GM12878 (cell line): ENCODE results near the gene VTN. TPM values are rescaled to one million over a fixed set of nuclear protein-coding genes. Genes with fewer than 3 reads are reported as not detected.
A peak's percentile ranks its signal among the peaks of the same experiment; 100 is the strongest.

Experiments
- ATAC-seq: fragments of 200-7000 bp; cut with Tn5 transposase; 3 replicates; pipeline ENCODE4 v1.9.1; 2020; ENCODE audit warnings: mild to moderate bottlenecking, moderate library complexity
- BruUV-seq: library from RNA; stranded (reverse); fragments of 400-500 nt; replicated peaks from 2 replicates; lab custom pipeline; 2021; lab: Mats Ljungman, UMichigan
- CTCF ChIA-PET: fragments of 300-600 bp; sonication (Branson Sonifier 250); formaldehyde crosslinking; extraction: SDS; loops from one replicate; lab custom pipeline; 2021; ENCODE audit warnings: inconsistent platforms; lab: Yijun Ruan, JAX
- POLR2A ChIA-PET: fragments of 350-600 bp; formaldehyde crosslinking; extraction: SDS; loops from one replicate; lab custom pipeline; 2021; ENCODE audit warnings: inconsistent platforms; lab: Charles Lee
- RAD21 ChIA-PET: fragments of 300-600 bp; sonication (Branson Sonifier 250); formaldehyde crosslinking; loops from one replicate; lab custom pipeline; 2023; ENCODE audit warnings: antibody characterized with exemption; ENCODE audit not compliant: unreplicated experiment; lab: Charles Lee
- SMC1A ChIA-PET: fragments of 300-600 bp; sonication (Branson Sonifier 250); formaldehyde crosslinking; loops from one replicate; lab custom pipeline; 2023; ENCODE audit not compliant: unreplicated experiment, uncharacterized antibody; lab: Charles Lee
- DNase-seq: peaks from one replicate; pipeline ENCODE4 v3.0.0-alpha.2; 2011; ENCODE audit warnings: low read depth, low spot score
- FAIRE-seq: peaks from 3 replicates; lab custom pipeline; 2011; peaks lifted over from hg19 to GRCh38; lab: Jason Lieb, UNC
- H2AFZ ChIP-seq: 2 replicates; pipeline ENCODE4 v1.6.0; 2011; ENCODE audit warnings: low read depth, low read length, control low read depth; ENCODE audit not compliant: control insufficient read depth
- H3K27ac ChIP-seq: 2 replicates; pipeline ENCODE4 v1.5.1; 2011; ENCODE audit warnings: control low read depth; ENCODE audit not compliant: control insufficient read depth, insufficient read depth
- H3K27me3 ChIP-seq, 2 experiments: replicated peaks in 1 of 2; 2 replicates each; pipeline versions ENCODE4 v1.6.0 to v1.6.1; 2011; ENCODE audit warnings: low read length in 1 of 2; ENCODE audit not compliant: control insufficient read depth in 2 of 2, insufficient read depth in 2 of 2
- H3K36me3 ChIP-seq, 2 experiments: 2 replicates each; pipeline ENCODE4 v1.5.1; 2011; ENCODE audit warnings: low read length in 1 of 2; ENCODE audit not compliant: control insufficient read depth in 2 of 2, insufficient read depth in 2 of 2
- H3K4me1 ChIP-seq: 2 replicates; pipeline ENCODE4 v1.6.1; 2011; ENCODE audit warnings: mild to moderate bottlenecking, low read length, moderate library complexity, mixed read lengths; ENCODE audit not compliant: control insufficient read depth, insufficient read depth
- H3K4me2 ChIP-seq: 2 replicates; pipeline ENCODE4 v1.6.0; 2011; ENCODE audit warnings: control low read depth; ENCODE audit not compliant: control insufficient read depth, insufficient read depth
- H3K4me3 ChIP-seq: fragments of 200-600 bp; sonication (generic); 2 replicates; pipeline ENCODE4 v1.5.1; 2016
- H3K79me2 ChIP-seq: 2 replicates; pipeline ENCODE4 v1.6.0; 2011; ENCODE audit warnings: low read length; ENCODE audit not compliant: control insufficient read depth, insufficient read depth
- H3K9ac ChIP-seq: 2 replicates; pipeline ENCODE4 v1.8.0; 2011; ENCODE audit warnings: low read length, control low read depth, mixed read lengths; ENCODE audit not compliant: control insufficient read depth, insufficient read depth
- H3K9me3 ChIP-seq: replicated peaks from 3 replicates; pipeline ENCODE4 v1.5.1; 2011; ENCODE audit warnings: mild to moderate bottlenecking, low read length; ENCODE audit not compliant: control insufficient read depth, insufficient read depth
- H4K20me1 ChIP-seq: 2 replicates; pipeline ENCODE4 v1.6.0; 2011; ENCODE audit not compliant: control insufficient read depth, insufficient read depth
- ASH2L ChIP-seq: fragments of 300-600, 200-600 bp; sonication (generic); IDR thresholded peaks from 2 replicates; pipeline ENCODE4 v1.6.1; 2017; ENCODE audit warnings: low read depth, mild to moderate bottlenecking, borderline replicate concordance
- EZH2 ChIP-seq: IDR thresholded peaks from 2 replicates; pipeline ENCODE4 v1.6.1; 2012; ENCODE audit warnings: low read depth, mild to moderate bottlenecking, control low read depth, inconsistent platforms, low read length, borderline replicate concordance; ENCODE audit not compliant: control insufficient read depth
- FOS ChIP-seq: IDR thresholded peaks from 3 replicates; pipeline ENCODE4 v1.6.1; 2011; ENCODE audit warnings: borderline replicate concordance; ENCODE audit not compliant: insufficient read length; ENCODE audit errors: extremely low read depth
- HCFC1 ChIP-seq: fragments of 150-350 bp; IDR thresholded peaks from 2 replicates; pipeline ENCODE4 v1.6.1; 2014; ENCODE audit warnings: low read length
- IKZF1 ChIP-seq: fragments of 450-650 bp; conservative IDR thresholded peaks from 2 replicates; pipeline ENCODE4 v1.6.1; 2017; ENCODE audit warnings: antibody characterized with exemption, mild to moderate bottlenecking
- JUND ChIP-seq: IDR thresholded peaks from 2 replicates; pipeline ENCODE4 v1.6.1; 2012; ENCODE audit warnings: low read depth, mild to moderate bottlenecking, low read length, improper control_type of control experiment, moderate library complexity
- MYC ChIP-seq: IDR thresholded peaks from 2 replicates; pipeline ENCODE4 v1.6.1; 2011; ENCODE audit warnings: mild to moderate bottlenecking, low read length, moderate library complexity, inconsistent platforms; ENCODE audit not compliant: insufficient read depth, insufficient replicate concordance, insufficient read length, severe bottlenecking
- NRF1 ChIP-seq: conservative IDR thresholded peaks from 2 replicates; pipeline ENCODE4 v1.6.1; 2011; ENCODE audit warnings: mild to moderate bottlenecking, low read depth, low read length, improper control_type of control experiment
- PAX5 ChIP-seq: IDR thresholded peaks from 2 replicates; pipeline ENCODE4 v1.6.1; 2011; ENCODE audit warnings: low read depth, low read length, borderline replicate concordance
- POLR2A ChIP-seq: IDR thresholded peaks from 2 replicates; pipeline ENCODE4 v1.6.1; 2011; ENCODE audit warnings: low read depth, mild to moderate bottlenecking, low read length
- POLR2AphosphoS5 ChIP-seq: IDR thresholded peaks from 2 replicates; pipeline ENCODE4 v1.6.1; 2011; ENCODE audit warnings: mild to moderate bottlenecking, low read length, inconsistent platforms
- RB1 ChIP-seq: fragments of 450-650 bp; formaldehyde crosslinking; IDR thresholded peaks from 2 replicates; pipeline ENCODE4 v1.6.1; 2017; ENCODE audit warnings: mild to moderate bottlenecking, borderline replicate concordance
- SREBF1 ChIP-seq: IDR thresholded peaks from 2 replicates; pipeline ENCODE4 v1.6.1; 2012; ENCODE audit warnings: mild to moderate bottlenecking, low read length
- STAT3 ChIP-seq: IDR thresholded peaks from 2 replicates; pipeline ENCODE4 v1.6.1; 2011; ENCODE audit warnings: low read depth, low read length, improper control_type of control experiment
- ZNF24 ChIP-seq: fragments of 450-650 bp; IDR thresholded peaks from 2 replicates; pipeline ENCODE4 v1.6.1; 2017; ENCODE audit warnings: antibody characterized with exemption, mild to moderate bottlenecking
- WGBS: methylation state at CpG from one replicate; pipeline ENCODE4 v1.1.6; 2016; ENCODE audit warnings: low lambda C conversion rate; ENCODE audit not compliant: insufficient replicate concordance, insufficient coverage; ENCODE audit errors: missing lambda C conversion rate; 5-methylcytosine and 5-hydroxymethylcytosine counted together
- in situ Hi-C: fragments of 300-500 bp; cut with MboI; formaldehyde crosslinking; loops from 9 replicates; pipeline ENCODE4 v1.14.3; 2018; ENCODE audit warnings: mixed read lengths
- intact Hi-C: fragments of 100-400 bp; cut with micrococcal nuclease; formaldehyde crosslinking; loops from one replicate; pipeline ENCODE4 v1.14.2; 2022; ENCODE audit not compliant: unreplicated experiment
- polyA plus RNA-seq, 11 experiments: library from polyadenylated mRNA; depleted of rRNA in 4 of 11; unstranded in 6 of 11; stranded (reverse) in 5 of 11; fragments of >200 nt; fragmentation: Nextera tagmentation in 4 of 11; fragmentation: Illumina TruSeq in 1 of 11; extraction: Ambion mirVana in 4 of 11; extraction: Trizol in 1 of 11; gene quantifications; 1 replicate in 1 of 11; 2 replicates in 10 of 11; pipeline versions ENCODE4 v1.2.1 to v1.2.3, GENCODE V29; 2011 to 2016; ENCODE audit warnings: inconsistent platforms in 2 of 11, missing spikeins in 2 of 11, low read depth in 1 of 11
- total RNA-seq, 4 experiments: library from RNA; depleted of rRNA in 3 of 4; stranded (reverse); fragments of >200 nt in 3 of 4; fragmentation: Illumina TruSeq in 1 of 4; extraction: Trizol in 1 of 4; gene quantifications; 2 replicates each; pipeline versions ENCODE4 v1.2.1 to v1.2.3, GENCODE V29; 2013 to 2021
- TF ChIP-seq, protein P1 (sequence below): fragments of 450-650 bp; IDR thresholded peaks from 2 replicates; pipeline ENCODE4 v1.6.1; 2014; ENCODE audit warnings: mild to moderate bottlenecking
- TF ChIP-seq, protein P2 (sequence below): IDR thresholded peaks from 2 replicates; pipeline ENCODE4 v1.6.1; 2012; ENCODE audit warnings: mild to moderate bottlenecking, low read depth, low read length
- TF ChIP-seq, protein P3 (sequence below): IDR thresholded peaks from 2 replicates; pipeline ENCODE4 v1.6.1; 2011; ENCODE audit warnings: borderline replicate concordance, low read depth, mild to moderate bottlenecking, moderate library complexity, low read length; ENCODE audit not compliant: insufficient read depth, poor library complexity, severe bottlenecking

The VTN gene
- total and polyA plus RNA-seq, 10 of the 15 experiments (the other 5 are each of a cell fraction or from before 2014, with no cell fraction given): 0.04 to 1.3 (median 0.13) TPM; not detected in 5

DNA sequence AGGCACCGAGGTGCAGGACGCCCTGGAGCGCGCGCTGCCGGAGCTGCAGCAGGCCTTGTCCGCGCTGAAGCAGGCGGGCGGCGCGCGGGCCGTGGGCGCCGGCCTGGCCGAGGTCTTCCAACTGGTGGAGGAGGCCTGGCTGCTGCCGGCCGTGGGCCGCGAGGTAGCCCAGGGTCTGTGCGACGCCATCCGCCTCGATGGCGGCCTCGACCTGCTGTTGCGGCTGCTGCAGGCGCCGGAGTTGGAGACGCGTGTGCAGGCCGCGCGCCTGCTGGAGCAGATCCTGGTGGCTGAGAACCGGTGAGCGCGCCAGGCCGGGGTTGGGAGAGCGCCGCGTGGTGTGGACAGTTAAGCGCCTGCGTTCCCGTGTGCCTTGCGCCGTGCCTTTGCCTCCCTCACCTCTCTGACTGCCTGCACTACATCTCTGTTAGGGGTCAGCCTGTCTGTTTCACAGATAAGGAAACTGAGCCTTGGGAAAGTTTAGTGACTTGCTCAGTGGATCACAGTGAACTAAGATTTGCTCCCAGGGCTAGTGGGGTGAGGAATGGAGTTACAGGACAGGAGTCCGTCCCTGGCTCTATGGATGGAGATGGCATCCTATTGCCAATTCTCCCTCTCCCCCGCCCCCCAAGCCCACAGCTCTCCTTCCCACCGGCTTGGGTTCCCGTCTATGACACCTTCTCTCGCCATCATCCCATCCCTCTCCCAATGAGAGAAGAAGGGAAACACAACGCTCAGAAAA lies 2.3 kb upstream of the VTN start:
- peak overlapping the region; percentile 67 for H3K9ac ChIP-seq
- 7% methylated on average over 47 of the region's 53 CpGs for WGBS
- FAIRE-seq (no peak), ATAC-seq (peak; percentile 10), DNase-seq (no peak)
- H3K79me2 ChIP-seq: peaks cover 2% of the 10 kb centered on the region; the same call in 1 of the 2 replicates
- BruUV-seq: TSS peak; percentile 21
- no peaks in the 10 kb centered on the region for H3K36me3 ChIP-seq
- ChIA-PET RAD21 (no interaction called here), POLR2A (interaction anchor here (0.6 kb wide), 1 partner anchor 194 kb away, joined by 3 read pairs; no protein-coding TSS in a partner anchor), CTCF (interaction anchor here (1.7 kb wide), 1 partner anchor 44 kb away, joined by 5 read pairs; no protein-coding TSS in a partner anchor), SMC1A (interaction anchor here (1.4 kb wide), 1 partner anchor 19 kb away, joined by 3 read pairs; no protein-coding TSS in a partner anchor)
- H3K9me3 ChIP-seq: no peaks in the 10 kb centered on the region
- H3K4me2 ChIP-seq: peak overlapping the region; percentile 93
- H3K27ac ChIP-seq: no peak overlapping the region
- H3K4me3 ChIP-seq: peak overlapping the region; percentile 88
- H3K27me3 ChIP-seq: no peaks in the 10 kb centered on the region
- peaks cover 3% of the 10 kb centered on the region; the same call in 1 of the 2 replicates for H4K20me1 ChIP-seq
- peak overlapping the region; percentile 65 for H2AFZ ChIP-seq
- intact Hi-C loops: loop anchor here (10.0 kb wide), 2 partner anchors 62 to 172 kb away; no protein-coding TSS in a partner anchor
- H3K4me1 ChIP-seq: peaks cover 7% of the 10 kb centered on the region
- in situ Hi-C loops: loop anchor here (10.0 kb wide), 1 partner anchor 172 kb away; no protein-coding TSS in a partner anchor
- TF ChIP-seq IKZF1: no peak
- no peak for TF ChIP-seq SREBF1
- TF ChIP-seq, protein P1, sequence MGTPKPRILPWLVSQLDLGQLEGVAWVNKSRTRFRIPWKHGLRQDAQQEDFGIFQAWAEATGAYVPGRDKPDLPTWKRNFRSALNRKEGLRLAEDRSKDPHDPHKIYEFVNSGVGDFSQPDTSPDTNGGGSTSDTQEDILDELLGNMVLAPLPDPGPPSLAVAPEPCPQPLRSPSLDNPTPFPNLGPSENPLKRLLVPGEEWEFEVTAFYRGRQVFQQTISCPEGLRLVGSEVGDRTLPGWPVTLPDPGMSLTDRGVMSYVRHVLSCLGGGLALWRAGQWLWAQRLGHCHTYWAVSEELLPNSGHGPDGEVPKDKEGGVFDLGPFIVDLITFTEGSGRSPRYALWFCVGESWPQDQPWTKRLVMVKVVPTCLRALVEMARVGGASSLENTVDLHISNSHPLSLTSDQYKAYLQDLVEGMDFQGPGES: no peak
- TF ChIP-seq POLR2AphosphoS5: no peak
- TF ChIP-seq ZNF24: no peak
- TF ChIP-seq RB1: no peak
- no peak for TF ChIP-seq HCFC1
- TF ChIP-seq FOS: no peak
- no peak for TF ChIP-seq NRF1
- TF ChIP-seq EZH2: no peak
- TF ChIP-seq, protein P2, sequence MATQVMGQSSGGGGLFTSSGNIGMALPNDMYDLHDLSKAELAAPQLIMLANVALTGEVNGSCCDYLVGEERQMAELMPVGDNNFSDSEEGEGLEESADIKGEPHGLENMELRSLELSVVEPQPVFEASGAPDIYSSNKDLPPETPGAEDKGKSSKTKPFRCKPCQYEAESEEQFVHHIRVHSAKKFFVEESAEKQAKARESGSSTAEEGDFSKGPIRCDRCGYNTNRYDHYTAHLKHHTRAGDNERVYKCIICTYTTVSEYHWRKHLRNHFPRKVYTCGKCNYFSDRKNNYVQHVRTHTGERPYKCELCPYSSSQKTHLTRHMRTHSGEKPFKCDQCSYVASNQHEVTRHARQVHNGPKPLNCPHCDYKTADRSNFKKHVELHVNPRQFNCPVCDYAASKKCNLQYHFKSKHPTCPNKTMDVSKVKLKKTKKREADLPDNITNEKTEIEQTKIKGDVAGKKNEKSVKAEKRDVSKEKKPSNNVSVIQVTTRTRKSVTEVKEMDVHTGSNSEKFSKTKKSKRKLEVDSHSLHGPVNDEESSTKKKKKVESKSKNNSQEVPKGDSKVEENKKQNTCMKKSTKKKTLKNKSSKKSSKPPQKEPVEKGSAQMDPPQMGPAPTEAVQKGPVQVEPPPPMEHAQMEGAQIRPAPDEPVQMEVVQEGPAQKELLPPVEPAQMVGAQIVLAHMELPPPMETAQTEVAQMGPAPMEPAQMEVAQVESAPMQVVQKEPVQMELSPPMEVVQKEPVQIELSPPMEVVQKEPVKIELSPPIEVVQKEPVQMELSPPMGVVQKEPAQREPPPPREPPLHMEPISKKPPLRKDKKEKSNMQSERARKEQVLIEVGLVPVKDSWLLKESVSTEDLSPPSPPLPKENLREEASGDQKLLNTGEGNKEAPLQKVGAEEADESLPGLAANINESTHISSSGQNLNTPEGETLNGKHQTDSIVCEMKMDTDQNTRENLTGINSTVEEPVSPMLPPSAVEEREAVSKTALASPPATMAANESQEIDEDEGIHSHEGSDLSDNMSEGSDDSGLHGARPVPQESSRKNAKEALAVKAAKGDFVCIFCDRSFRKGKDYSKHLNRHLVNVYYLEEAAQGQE: no peak
- no peak for TF ChIP-seq STAT3
- TF ChIP-seq ASH2L: 0 out of 2 replicates have a peak, but pooled peaks have one; percentile 36
- TF ChIP-seq MYC: no peak
- TF ChIP-seq, protein P3, sequence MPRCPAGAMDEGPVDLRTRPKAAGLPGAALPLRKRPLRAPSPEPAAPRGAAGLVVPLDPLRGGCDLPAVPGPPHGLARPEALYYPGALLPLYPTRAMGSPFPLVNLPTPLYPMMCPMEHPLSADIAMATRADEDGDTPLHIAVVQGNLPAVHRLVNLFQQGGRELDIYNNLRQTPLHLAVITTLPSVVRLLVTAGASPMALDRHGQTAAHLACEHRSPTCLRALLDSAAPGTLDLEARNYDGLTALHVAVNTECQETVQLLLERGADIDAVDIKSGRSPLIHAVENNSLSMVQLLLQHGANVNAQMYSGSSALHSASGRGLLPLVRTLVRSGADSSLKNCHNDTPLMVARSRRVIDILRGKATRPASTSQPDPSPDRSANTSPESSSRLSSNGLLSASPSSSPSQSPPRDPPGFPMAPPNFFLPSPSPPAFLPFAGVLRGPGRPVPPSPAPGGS: no peak
- no peak for TF ChIP-seq JUND
- TF ChIP-seq POLR2A: peak; percentile 25; the same call in 1 of the 2 replicates
- no peak for TF ChIP-seq PAX5
